Mammary epithelial cell (primary cell): ENCODE measurements around the gene CGRRF1.

Experiments used
- EZH2 ChIP-seq: IDR thresholded peaks from 2 replicates; pipeline ENCODE4 v1.6.1; 2012; ENCODE audit warnings: low read length, inconsistent platforms, borderline replicate concordance
- TF ChIP-seq, protein P1 (sequence below), 2 donors: IDR thresholded peaks in 1 of 2; conservative IDR thresholded peaks in 1 of 2; 2 replicates each; pipeline ENCODE4 v1.5.1; 2011 to 2012; ENCODE audit warnings: inconsistent platforms in 2 of 2, low read length in 2 of 2, mild to moderate bottlenecking in 2 of 2, control low read depth in 1 of 2, low read depth in 1 of 2; ENCODE audit not compliant: insufficient read depth in 1 of 2; ENCODE audit errors: extremely low read depth in 1 of 2

DNA sequence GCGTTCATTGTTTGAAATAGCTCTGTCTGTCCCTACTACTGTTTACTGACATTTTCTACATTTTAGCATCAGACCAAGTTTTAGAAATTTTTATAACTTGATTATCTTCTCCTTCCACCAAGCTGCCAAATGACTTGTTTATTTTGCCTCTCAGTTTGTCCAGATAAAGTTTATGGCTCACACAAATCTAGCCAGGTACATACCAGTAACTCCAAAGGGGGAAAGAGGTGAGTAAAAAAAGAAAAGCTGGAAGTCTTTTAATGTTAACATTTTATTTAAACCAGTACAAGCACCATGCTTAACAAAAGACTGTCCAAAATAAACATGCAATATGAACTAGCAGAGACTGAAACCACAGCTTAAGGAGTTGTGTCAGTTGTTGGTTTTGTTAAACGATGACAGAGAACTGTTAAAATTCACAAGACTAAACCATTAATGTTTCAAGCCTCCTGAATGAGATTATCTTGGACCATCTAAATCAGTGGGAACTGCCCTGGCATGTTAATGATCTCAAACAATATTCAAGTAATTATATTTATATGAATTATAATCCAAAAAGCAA lies 35.4 kb upstream of the CGRRF1 start:
- TF ChIP-seq, protein P1, sequence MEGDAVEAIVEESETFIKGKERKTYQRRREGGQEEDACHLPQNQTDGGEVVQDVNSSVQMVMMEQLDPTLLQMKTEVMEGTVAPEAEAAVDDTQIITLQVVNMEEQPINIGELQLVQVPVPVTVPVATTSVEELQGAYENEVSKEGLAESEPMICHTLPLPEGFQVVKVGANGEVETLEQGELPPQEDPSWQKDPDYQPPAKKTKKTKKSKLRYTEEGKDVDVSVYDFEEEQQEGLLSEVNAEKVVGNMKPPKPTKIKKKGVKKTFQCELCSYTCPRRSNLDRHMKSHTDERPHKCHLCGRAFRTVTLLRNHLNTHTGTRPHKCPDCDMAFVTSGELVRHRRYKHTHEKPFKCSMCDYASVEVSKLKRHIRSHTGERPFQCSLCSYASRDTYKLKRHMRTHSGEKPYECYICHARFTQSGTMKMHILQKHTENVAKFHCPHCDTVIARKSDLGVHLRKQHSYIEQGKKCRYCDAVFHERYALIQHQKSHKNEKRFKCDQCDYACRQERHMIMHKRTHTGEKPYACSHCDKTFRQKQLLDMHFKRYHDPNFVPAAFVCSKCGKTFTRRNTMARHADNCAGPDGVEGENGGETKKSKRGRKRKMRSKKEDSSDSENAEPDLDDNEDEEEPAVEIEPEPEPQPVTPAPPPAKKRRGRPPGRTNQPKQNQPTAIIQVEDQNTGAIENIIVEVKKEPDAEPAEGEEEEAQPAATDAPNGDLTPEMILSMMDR (conservative IDR thresholded peaks at IDR 0.05 in 1 of 2, IDR thresholded peaks at IDR 0.05 in 1 of 2; ENCODE audit: extremely low read depth in 1 of 2, insufficient read depth in 1 of 2, low read depth in 1 of 2, low read length in 2 of 2), result no peak
- no peak for TF ChIP-seq EZH2
